Activated CD4-positive, CD25-positive, alpha-beta regulatory T cell treated with anti-CD3 and anti-CD28 coated beads, Interleukin-2, amount 50 U/mL, for 24 hours (primary cell): ENCODE results near the gene DPH1.

Source experiments
- ATAC-seq, 2 donors: fragments of 150-1000 bp; cut with Tn5 transposase; one replicate each; pipeline ENCODE4 v1.10.0; 2021; ENCODE audit warnings: mild to moderate bottlenecking in 1 of 2, moderate library complexity in 1 of 2

Gene DPH1

GRCh38 chr17:2027528-2028233, 2.3 kb upstream of the DPH1 start:
- no peak for ATAC-seq

- ATAC-seq, result no peak
These were observed 1.7 kb upstream of the DPH1 start for GRCh38 chr17:2028234-2028614.

- ATAC-seq, result no peak
These were observed 1.2 kb upstream of the DPH1 start for GRCh38 chr17:2028737-2029136.

- ATAC-seq, result peak; percentile 7 to 17
These were observed 818 bp downstream of the DPH1 start for GRCh38 chr17:2030779-2031163.

- ATAC-seq, result no peak
These were observed 3.2 kb downstream of the DPH1 start for GRCh38 chr17:2033153-2033552.

GRCh38 chr17:2034157-2034556, 4.2 kb downstream of the DPH1 start:
- ATAC-seq, result no peak

GRCh38 chr17:2034806-2035540, 5.0 kb downstream of the DPH1 start:
- no peak for ATAC-seq

- ATAC-seq, result no peak
These were observed 5.9 kb downstream of the DPH1 start for GRCh38 chr17:2035541-2036488.

- no peak for ATAC-seq
These were observed 7.2 kb downstream of the DPH1 start for GRCh38 chr17:2037155-2037554.

GRCh38 chr17:2040219-2040827, 10.4 kb downstream of the DPH1 start:
- ATAC-seq, result no peak

- no peak for ATAC-seq
These were observed 11.1 kb downstream of the DPH1 start for GRCh38 chr17:2040942-2041560.

- ATAC-seq, result peak; percentile 95
These were observed 11.8 kb downstream of the DPH1 start, which contains the start of gene OVCA2 for GRCh38 chr17:2041561-2042389. OVCA2 (plus strand) TSS chr17:2042022; CDS start chr17:2042048, 26 bp downstream.

GRCh38 chr17:2042390-2042847, 12.5 kb downstream of the DPH1 start:
- ATAC-seq, result no peak

GRCh38 chr17:2042933-2043332, 13.0 kb downstream of the DPH1 start:
- ATAC-seq, result no peak

GRCh38 chr17:2043785-2044184, 13.8 kb downstream of the DPH1 start:
- no peak for ATAC-seq

GRCh38 chr17:2044263-2044894, 14.4 kb downstream of the DPH1 start:
- ATAC-seq, result no peak

GRCh38 chr17:2047590-2047989, 17.6 kb downstream of the DPH1 start:
- ATAC-seq, result no peak

GRCh38 chr17:2048805-2049204, 18.9 kb downstream of the DPH1 start:
- no peak for ATAC-seq

- ATAC-seq, result peak; percentile 63 to 66
These were observed 19.7 kb downstream of the DPH1 start for GRCh38 chr17:2049333-2050299.
